Measurements from ENCODE around the gene ASXL2. TPM values are rescaled to one million over a fixed set of nuclear protein-coding genes. Genes with fewer than 3 reads are reported as not detected.
"Not testable (repeated sequence)": the region's sequence is repeated elsewhere in the genome, so short reads cannot be mapped to it uniquely, and the experiment has no call there.

Gene ASXL2
- 3.4 and 6.6 TPM in 2 replicates for total RNA-seq (2014; rRNA removed; shearing (Covaris generic); ENCODE audit: low replicate concordance)

DNA sequence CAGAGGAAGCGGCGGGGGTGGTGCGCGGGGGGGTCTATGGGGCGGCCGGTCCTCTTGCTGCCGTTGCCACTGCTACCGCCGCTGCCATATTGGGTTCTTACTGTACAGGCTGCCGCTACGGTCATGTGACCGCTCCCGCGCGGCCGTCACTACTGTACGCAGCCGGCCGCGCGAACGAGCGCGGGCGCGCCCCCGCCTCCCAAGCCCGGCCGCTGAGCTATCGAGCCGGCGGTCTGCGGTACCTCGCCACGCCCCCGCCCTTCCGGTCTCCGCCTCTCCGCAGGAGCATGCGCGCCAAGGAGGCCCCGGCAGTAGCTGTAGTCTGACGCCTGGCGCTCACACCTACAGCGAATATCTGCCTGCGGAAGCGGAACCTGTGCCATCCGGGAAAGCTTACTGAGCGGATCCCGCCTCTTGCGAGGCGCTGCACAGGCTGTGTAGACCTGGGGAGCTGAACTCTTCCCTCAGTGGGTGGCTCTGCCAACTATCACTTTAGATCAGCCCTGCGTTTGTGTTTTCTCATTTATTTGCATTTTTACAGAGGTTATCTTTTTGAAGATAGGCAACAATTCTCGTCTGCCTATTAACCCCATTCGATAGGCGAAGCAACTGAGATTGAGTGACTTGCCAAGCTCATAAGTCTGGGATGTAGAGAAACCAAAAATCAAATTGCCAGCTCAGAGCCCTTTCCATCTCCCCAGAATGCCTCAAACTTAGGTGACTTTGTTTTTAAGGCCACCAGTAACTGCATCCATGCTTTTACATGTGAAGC lies at the start of gene ASXL2:
Gene ASXL2 (minus strand): TSS at position 127 of the 772 bp plus-strand sequence. CDS start 265 bp downstream, outside the sequence.
- in situ Hi-C loops (cut with HindIII; ENCODE audit: low pct_unique_long_range_greater_than_20kb, low sequenced_read_pairs), result no loop called here
- DNase-seq (ENCODE audit: low read depth), result peak; percentile 98

DNA sequence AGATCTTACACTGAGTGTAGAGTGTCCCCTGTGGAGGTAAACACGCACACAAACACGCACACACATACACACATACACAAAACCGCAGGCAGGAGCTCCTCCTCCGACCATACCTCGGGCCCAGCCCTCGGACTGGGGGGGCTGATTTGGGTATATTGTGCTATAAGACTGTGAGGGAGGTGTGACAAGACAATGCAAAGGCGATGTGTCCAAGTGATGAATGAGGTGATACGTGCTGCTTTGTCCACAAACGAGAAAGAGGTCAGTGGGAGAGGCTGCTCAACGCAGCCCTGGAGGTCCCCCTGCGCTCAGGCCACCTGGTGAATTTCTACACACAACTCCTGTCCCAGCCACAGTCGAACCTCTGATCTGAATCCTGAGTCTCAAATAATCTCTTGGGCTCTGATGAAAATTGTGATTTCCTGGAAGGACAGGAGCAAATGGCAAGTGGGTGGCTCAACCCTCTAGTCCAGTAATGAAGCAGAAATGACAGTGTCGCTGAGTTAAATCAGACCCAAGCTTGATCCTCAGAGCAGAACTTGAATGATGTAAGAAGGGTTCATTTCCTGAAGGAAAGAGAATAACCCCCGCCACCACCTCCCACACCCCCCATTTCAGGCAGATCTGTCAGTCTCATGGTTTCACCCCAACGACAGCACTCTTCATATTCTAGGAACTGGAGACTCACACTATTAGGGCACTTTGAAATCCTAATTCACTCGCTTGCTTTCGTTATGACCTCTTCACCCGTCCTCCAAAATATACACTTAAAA lies 48.9 kb upstream of the ASXL2 start:
- DNase-seq (ENCODE audit: low read depth), result no peak
- in situ Hi-C loops (cut with HindIII; ENCODE audit: low pct_unique_long_range_greater_than_20kb, low sequenced_read_pairs), result no loop called here

DNA sequence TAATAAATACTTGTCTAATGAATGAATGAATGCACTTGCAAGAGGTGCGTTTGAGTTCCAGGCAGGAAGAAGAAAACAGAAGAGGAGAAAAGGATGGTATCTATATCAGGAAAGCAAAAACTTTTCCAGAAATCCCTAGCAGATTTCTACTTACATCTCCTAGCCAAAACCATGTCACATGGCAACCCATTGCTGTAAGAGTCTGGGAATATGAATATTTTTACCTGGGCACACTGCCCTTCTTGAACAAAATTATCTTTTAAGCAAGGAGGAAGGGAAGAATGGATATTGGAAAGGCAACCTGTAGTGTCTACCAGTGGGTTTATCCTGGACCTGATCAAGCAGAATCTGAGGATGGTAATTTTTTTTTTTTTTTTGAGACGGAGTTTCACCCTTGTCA lies 44.2 kb upstream of the ASXL2 start:
- in situ Hi-C loops (cut with HindIII; ENCODE audit: low pct_unique_long_range_greater_than_20kb, low sequenced_read_pairs), result no loop called here

DNA sequence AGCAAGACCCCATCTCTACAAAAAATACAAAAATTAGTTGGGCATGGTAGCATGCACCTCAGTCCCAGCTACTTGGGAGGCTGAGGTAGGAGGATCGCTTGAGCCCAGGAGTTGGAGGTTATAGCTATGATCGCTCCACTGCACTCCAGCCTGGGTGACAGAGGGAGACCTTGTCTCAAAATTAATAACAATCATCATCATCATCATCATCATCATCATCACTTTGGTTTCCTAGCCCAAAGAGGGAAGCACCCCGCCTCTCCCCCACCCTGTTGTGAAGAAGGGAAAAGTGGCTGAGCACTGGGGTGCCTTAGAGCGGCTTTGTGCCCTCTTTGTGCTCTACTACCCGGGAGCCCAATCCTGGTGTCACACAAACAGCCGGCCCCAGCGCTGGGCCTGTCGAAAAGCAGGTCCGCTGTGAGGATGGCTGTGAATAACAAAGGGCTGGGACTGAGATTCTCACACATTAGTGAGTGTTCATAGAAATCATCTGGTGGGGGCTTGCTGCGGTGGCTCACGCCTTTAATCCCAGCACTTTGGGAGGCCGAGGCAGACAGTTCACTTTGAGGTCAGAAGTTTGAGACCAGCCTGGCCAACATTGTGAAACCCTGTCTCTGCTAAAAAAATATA lies 42.6 kb upstream of the ASXL2 start:
- in situ Hi-C loops (cut with HindIII; ENCODE audit: low pct_unique_long_range_greater_than_20kb, low sequenced_read_pairs), result no loop called here

More for the DNA sequence above, 44.2 kb upstream of the ASXL2 start:
- DNase-seq (ENCODE audit: low read depth), result no peak

DNA sequence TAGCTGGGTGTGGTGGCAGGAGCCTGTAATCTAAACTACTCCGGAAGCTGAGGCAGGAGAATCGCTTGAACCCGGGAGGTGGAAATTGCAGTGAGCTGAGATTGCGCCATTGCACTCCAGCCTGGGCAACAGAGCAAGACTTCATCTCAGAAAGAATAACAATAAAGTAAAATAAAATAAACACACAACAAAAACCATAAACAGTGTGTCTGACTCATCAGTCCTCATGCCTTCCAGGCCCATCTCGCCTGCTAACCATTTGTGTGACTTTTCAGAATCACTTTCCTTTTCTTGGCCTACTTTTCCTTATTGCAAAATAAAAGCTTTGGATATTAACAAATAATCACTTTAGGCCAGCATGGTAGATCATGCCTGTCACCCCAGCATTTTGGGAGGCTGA lies 42.0 kb upstream of the ASXL2 start:
- DNase-seq (ENCODE audit: low read depth), result peak; percentile 48
- in situ Hi-C loops (cut with HindIII; ENCODE audit: low pct_unique_long_range_greater_than_20kb, low sequenced_read_pairs), result no loop called here

More for the DNA sequence above, 42.6 kb upstream of the ASXL2 start:
- DNase-seq (ENCODE audit: low read depth), result no peak

DNA sequence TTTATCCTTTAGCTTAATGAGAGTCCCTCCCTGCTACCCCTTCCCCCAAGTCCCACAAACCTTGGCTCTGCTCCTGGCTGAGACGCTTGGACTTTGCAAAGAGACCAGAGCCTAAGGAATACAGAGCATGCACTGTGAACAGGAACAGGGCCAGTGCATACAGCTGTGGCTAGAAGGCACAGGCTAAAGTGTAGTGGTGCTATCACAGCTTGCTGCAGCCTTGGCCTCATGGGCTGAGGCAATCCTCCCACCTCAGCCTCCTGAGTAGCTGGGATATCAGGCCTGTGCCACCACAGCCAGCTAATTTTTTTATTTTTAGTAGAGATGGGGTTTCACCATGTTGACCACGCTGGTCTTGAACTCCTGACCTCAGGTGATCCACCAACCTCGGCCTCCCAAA lies 39.5 kb upstream of the ASXL2 start:
- in situ Hi-C loops (cut with HindIII; ENCODE audit: low pct_unique_long_range_greater_than_20kb, low sequenced_read_pairs), result no loop called here
- no peak for DNase-seq (ENCODE audit: low read depth)

DNA sequence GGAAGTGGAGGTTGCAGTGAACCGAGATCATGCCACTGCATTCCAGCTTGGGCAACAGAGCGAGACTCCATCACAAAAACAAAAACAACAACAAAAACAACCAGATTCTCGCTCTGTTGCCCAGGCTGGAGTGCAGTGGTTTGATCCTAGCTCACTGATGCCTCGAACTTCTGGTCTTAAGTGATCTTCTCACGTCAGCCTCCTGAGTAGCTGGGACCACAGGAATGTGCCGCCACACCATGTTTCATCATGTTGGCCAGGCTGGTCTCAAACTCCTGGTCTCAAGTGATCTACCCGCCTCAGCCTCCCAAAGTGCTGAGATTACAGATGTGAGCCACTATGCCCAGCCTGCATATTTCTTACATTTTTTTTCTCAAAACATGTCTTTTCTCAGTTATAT lies 39.1 kb upstream of the ASXL2 start:
- in situ Hi-C loops (cut with HindIII; ENCODE audit: low pct_unique_long_range_greater_than_20kb, low sequenced_read_pairs), result not testable (repeated sequence)

DNA sequence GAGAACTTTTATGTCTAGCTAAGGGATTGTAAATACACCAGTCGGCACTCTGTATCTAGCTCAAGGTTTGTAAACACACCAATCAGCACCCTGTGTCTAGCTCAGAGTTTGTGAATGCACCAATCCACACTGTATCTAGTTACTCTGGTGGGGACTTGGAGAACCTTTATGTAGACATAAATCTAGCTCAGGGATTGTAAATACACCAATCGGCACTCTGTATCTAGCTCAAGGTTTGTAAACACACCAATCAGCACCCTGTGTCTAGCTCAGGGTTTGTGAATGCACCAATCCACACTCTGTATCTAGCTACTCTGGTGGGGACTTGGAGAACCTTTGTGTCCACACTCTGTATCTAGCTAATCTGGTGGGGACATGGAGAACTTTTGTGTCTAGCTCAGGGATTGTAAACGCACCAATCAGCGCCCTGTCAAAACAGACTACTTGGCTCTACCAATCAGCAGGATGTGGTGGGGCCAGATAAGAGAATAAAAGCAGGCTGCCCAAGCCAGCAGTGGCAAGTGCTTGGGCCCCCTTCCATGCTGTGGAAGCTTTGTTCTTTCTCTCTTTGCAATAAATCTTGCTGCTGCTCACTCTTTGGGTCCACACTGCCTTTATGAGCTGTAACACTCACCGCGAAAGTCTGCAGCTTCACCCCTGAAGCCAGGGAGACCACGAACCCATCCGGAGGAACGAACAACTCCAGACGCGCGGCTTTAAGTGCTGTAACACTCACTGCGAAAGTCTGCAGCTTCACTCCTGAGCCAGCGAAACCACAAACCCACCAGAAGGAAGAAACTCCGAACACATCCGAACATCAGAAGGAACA lies 37.9 kb upstream of the ASXL2 start:
- in situ Hi-C loops (cut with HindIII; ENCODE audit: low pct_unique_long_range_greater_than_20kb, low sequenced_read_pairs); DNase-seq (ENCODE audit: low read depth): not testable (repeated sequence)

More for the DNA sequence above, 39.1 kb upstream of the ASXL2 start:
- not testable (repeated sequence) for DNase-seq (ENCODE audit: low read depth)

DNA sequence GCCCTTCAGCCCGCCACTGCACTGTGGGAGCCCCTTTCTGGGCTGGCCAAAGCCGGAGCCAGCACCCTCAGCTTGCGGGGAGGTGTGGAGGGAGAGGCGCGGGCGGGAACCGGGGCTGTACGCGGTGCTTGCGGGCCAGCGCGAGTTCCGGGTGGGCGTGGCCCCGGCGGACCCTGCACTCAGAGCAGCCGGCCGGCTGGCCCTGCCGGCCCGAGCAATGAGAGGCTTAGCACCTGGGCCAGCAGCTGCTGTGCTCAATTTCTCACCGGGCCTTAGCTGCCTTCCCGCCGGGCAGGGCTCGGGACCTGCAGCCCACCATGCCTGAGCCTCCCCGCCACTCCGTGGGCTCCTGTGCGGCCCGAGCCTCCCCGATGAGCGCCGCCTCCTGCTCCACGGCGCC lies 37.1 kb upstream of the ASXL2 start:
- in situ Hi-C loops (cut with HindIII; ENCODE audit: low pct_unique_long_range_greater_than_20kb, low sequenced_read_pairs); DNase-seq (ENCODE audit: low read depth): not testable (repeated sequence)

DNA sequence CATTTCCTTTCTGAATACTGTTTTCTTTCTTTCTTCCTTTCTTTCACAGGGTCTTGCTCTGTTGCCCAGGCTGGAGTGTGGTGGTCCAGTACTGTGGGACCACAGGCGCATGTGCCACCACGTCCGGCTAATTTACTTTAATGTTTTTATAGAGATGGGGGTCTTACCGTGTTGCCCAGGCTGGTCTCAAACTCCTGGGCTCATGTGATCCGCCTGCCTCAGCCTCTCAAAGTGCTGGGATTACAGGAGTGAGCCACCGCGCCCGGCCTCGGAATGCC lies 35.3 kb upstream of the ASXL2 start:
- in situ Hi-C loops (cut with HindIII; ENCODE audit: low pct_unique_long_range_greater_than_20kb, low sequenced_read_pairs); DNase-seq (ENCODE audit: low read depth): not testable (repeated sequence)

DNA sequence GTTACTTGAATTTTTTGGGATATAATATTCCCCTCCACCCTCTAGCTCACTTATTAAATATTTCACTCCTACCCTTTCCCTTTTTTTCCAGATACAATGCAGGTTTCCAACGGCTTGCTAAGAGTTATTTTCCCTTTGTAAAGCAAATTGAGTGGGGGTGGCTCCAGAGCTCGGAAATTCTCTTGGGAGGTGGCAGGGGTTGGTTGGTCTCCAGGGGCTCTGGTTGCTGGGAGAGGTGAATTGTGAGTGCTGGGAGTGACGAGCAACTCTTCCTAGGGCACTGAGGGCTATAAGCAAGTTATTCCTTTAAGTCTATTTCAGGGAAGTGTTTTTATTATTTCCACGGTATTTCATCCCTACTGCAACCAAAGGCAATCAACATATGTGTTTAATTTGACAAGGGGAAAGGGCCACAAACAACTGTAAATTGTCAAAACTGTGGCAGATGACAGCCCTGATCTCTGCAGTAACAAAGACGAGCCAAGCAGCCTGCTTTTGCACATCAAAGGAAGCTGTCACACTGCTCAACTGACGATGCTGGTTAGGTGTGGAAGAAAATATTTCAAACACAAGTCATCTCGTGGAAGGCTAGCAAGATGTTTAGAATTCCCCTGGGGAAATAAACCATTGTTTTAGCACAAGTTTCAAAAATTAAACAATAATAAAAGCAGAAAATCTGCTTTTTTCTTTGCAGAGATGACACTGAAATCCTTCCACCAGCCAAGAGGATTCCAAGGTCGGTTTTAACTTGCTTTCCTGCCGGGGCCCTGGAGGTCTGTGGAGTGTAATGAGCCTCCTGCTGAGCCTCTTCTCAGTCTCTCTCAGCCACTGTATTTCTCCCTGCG lies 34.8 kb upstream of the ASXL2 start:
- no peak for DNase-seq (ENCODE audit: low read depth)
- in situ Hi-C loops (cut with HindIII; ENCODE audit: low pct_unique_long_range_greater_than_20kb, low sequenced_read_pairs), result no loop called here

DNA sequence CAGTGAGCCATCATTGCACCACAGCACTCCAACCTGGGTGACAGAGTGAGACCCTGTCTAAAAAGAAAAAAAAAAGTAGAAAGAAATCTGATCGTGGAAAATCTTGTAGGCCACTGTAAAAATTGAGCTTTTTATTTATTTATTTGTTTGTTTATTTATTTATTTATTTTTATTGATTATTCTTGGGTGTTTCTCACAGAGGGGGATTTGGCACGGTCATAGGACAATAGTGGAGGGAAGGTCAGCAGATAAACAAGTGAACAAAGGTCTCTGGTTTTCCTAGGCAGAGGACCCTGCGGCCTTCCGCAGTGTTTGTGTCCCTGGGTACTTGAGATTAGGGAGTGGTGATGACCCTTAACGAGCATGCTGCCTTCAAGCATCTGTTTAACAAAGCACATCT lies 31.3 kb upstream of the ASXL2 start:
- in situ Hi-C loops (cut with HindIII; ENCODE audit: low pct_unique_long_range_greater_than_20kb, low sequenced_read_pairs); DNase-seq (ENCODE audit: low read depth): not testable (repeated sequence)

DNA sequence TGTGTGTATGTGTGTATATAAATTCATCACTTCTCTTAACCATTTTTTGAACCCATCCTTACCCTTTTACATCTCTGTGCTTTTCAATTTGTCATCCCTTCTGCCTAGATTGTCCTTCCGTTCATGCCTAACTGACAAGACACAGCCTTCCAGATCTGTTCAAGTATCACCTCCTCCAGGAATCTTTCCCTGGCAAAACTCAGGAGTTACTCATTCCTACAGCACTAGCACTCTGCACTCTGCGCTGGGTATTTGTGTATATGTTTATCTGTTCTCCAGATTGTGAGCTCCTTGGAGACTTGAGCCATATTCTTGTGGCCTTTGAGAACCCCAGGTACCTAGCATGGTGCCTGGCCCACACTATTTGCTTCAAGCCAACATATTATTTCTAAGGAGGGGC lies 26.8 kb upstream of the ASXL2 start:
- in situ Hi-C loops (cut with HindIII; ENCODE audit: low pct_unique_long_range_greater_than_20kb, low sequenced_read_pairs), result no loop called here
- DNase-seq (ENCODE audit: low read depth), result no peak

DNA sequence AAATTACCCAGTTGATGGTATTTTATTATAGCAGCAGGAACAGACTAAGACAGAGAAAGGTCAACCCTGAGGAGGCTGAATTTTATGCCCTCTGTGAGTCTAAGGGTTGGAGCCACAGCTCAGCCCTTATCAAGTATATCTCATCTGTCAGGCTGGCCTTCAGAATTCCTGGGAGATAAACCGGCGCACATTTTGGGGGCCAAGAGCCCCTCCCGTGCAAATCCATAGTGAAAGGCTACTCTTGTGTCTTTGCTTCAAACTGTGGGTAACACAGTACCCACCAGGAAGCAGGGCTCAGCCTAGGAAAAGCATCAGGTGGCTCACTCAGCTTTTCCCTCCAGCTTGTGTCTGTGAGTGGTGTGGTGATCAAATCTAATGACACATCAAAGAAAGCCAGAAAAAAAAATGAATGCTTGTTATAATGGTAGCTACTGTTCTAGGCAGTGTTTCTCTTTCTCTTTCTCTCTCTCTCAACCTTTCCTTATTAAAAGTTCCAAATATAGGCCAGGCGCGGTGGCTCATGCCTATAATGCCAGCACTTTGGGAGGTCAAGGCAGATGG lies 25.0 kb upstream of the ASXL2 start:
- DNase-seq (ENCODE audit: low read depth), result no peak
- in situ Hi-C loops (cut with HindIII; ENCODE audit: low pct_unique_long_range_greater_than_20kb, low sequenced_read_pairs), result no loop called here

DNA sequence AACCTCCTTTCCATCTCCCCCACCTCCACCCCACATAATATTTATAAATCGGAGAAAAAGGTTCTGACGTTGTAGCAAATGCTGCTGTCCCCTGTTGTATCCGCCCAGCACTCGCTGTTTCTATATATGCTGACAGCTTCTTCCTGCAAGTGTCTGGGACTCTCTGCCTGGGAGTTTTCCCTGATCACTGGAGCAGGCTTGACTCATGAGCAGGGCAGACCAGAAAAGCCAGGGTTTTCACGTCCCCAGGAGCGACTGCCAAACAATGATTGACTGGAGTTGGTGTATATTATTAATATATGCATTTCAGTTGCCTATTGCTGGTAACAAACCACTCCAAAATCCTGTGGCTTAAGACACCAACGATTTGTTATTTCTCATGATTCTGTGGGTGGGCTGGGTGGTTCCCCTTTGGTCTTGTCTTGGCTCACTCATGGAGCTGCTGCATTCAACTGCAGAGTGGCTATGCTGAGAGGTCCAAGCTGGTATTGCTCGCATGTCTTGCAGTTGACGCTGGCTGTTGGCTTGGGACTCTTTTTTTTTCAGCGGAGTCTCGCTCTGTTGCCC lies 21.2 kb upstream of the ASXL2 start:
- no peak for DNase-seq (ENCODE audit: low read depth)
- in situ Hi-C loops (cut with HindIII; ENCODE audit: low pct_unique_long_range_greater_than_20kb, low sequenced_read_pairs), result no loop called here

DNA sequence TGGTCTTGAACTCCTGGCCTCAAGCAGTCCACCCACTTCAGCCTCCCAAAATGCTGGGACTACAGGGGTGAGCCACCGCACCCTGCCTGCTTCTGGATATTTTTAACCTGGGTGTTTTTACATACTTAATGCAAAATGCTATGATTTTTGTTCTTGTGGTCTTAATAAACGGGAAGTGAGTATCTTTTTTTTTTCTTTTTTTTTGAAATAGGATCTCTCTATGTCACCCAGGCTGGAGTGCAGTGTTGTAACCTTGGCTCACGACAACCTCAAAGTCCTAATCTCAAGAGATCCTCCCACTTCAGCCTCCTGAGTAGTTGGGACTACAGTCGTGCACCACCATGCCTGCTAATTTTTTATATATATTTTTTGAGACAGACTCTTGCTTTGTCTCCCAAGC lies 19.2 kb upstream of the ASXL2 start:
- in situ Hi-C loops (cut with HindIII; ENCODE audit: low pct_unique_long_range_greater_than_20kb, low sequenced_read_pairs), result no loop called here

DNA sequence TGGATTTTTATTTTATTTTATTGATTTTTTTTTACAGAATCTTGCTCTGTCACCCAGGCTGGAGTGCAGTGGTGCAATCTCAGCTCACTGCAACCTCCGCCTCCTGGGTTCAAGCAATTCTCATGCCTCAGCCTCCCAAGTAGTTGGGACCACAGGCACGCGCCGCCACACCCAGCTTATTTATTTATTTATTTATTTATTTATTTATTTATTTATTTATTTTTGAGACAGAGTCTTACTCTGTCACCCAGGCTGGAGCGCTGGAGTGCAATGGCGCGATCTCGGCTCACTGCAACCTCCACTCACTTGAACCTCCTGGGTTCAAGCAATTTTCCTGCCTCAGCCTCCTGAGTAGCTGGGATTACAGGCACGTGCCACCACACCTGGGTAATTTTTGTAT lies 18.0 kb upstream of the ASXL2 start:
- in situ Hi-C loops (cut with HindIII; ENCODE audit: low pct_unique_long_range_greater_than_20kb, low sequenced_read_pairs); DNase-seq (ENCODE audit: low read depth): not testable (repeated sequence)

More for the DNA sequence above, 19.2 kb upstream of the ASXL2 start:
- no peak for DNase-seq (ENCODE audit: low read depth)

Data from Caki2 (cell line).